ENCODE data around the gene DOCK10.
A peak's percentile ranks its signal among the peaks of the same experiment; 100 is the strongest.
"Not testable (repeated sequence)": the region's sequence is repeated elsewhere in the genome, so short reads cannot be mapped to it uniquely, and the experiment has no call there.

Gene DOCK10

GRCh38 chr2:224947566-224947965 is 94.7 kb downstream of the DOCK10 start:
- DNase-seq (ENCODE audit: low spot score) = no peak

GRCh38 chr2:224946895-224947294 is 95.4 kb downstream of the DOCK10 start:
- no peak for DNase-seq (ENCODE audit: low spot score)

GRCh38 chr2:224944707-224945547 is 97.3 kb downstream of the DOCK10 start:
- DNase-seq (ENCODE audit: low spot score) = peak; percentile 77

GRCh38 chr2:224943601-224944041 is 98.6 kb downstream of the DOCK10 start:
- not testable (repeated sequence) for DNase-seq (ENCODE audit: low spot score)

GRCh38 chr2:224941960-224942359 is 100.3 kb downstream of the DOCK10 start:
- DNase-seq (ENCODE audit: low spot score) = no peak

- DNase-seq (ENCODE audit: low spot score) = no peak
These were observed 101.7 kb downstream of the DOCK10 start for GRCh38 chr2:224940618-224941017.

GRCh38 chr2:224938651-224939182 is 103.6 kb downstream of the DOCK10 start:
- no peak for DNase-seq (ENCODE audit: low spot score)

GRCh38 chr2:224937887-224938286 is 104.4 kb downstream of the DOCK10 start:
- DNase-seq (ENCODE audit: low spot score) = peak; percentile 58

GRCh38 chr2:224934526-224935188 is 107.6 kb downstream of the DOCK10 start:
- peak; percentile 66 for DNase-seq (ENCODE audit: low spot score)

GRCh38 chr2:224933431-224933830 is 108.8 kb downstream of the DOCK10 start:
- no peak for DNase-seq (ENCODE audit: low spot score)

GRCh38 chr2:224932522-224932921 is 109.7 kb downstream of the DOCK10 start:
- no peak for DNase-seq (ENCODE audit: low spot score)

- DNase-seq (ENCODE audit: low spot score) = no peak
These were observed 110.3 kb downstream of the DOCK10 start for GRCh38 chr2:224931956-224932355.

GRCh38 chr2:224930990-224931389 is 111.3 kb downstream of the DOCK10 start:
- no peak for DNase-seq (ENCODE audit: low spot score)

GRCh38 chr2:224930124-224930523 is 112.1 kb downstream of the DOCK10 start:
- DNase-seq (ENCODE audit: low spot score) = no peak

- peak; percentile 63 for DNase-seq (ENCODE audit: low spot score)
These were observed 112.8 kb downstream of the DOCK10 start for GRCh38 chr2:224929512-224929911.

GRCh38 chr2:224927646-224928173 is 114.6 kb downstream of the DOCK10 start:
- no peak for DNase-seq (ENCODE audit: low spot score)

GRCh38 chr2:224927011-224927410 is 115.3 kb downstream of the DOCK10 start:
- DNase-seq (ENCODE audit: low spot score) = peak; percentile 42

GRCh38 chr2:224925810-224926100 is 116.5 kb downstream of the DOCK10 start:
- DNase-seq (ENCODE audit: low spot score) = no peak

GRCh38 chr2:224925061-224925809 is 117.0 kb downstream of the DOCK10 start:
- DNase-seq (ENCODE audit: low spot score) = no peak

GRCh38 chr2:224924631-224925030 is 117.6 kb downstream of the DOCK10 start:
- no peak for DNase-seq (ENCODE audit: low spot score)

GRCh38 chr2:224922142-224922727 is 120.0 kb downstream of the DOCK10 start:
- peak; percentile 83 for DNase-seq (ENCODE audit: low spot score)
